Medulla oblongata (tissue), 1 donor: ENCODE measurements around the gene CDADC1.
"Not testable (repeated sequence)": the region's sequence is repeated elsewhere in the genome, so short reads cannot be mapped to it uniquely, and the experiment has no call there.

ENCODE experiments used
- DNase-seq: peaks from one replicate; pipeline ENCODE4 v3.0.0-alpha.2; 2015; ENCODE audit errors: extremely low spot score

Gene CDADC1

DNA sequence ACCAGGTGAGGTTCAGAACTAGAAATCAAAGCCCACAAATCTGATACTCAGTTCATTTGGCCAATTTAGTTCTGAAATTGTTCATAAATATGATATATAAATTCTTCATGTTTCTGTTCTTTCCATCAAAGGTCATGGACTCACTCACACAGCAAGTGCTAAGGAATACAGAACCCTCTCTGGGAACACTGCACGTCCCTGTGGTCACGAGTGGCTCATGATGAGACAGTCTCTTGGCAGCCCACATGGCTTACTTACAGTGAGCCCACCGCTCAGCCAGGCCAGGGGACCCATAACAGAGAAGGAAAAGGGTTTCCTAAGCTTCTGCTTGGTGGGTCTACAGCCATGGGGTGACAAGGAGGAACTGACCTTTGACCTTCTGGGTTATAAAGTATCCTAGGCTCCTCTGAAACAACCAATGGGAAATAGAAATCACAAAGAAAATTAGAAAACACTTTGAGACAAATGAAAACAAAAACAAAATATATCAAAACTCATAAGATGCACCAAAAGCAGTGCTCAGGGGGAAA is 67.4 kb downstream of the CDADC1 start:
- no peak for DNase-seq

DNA sequence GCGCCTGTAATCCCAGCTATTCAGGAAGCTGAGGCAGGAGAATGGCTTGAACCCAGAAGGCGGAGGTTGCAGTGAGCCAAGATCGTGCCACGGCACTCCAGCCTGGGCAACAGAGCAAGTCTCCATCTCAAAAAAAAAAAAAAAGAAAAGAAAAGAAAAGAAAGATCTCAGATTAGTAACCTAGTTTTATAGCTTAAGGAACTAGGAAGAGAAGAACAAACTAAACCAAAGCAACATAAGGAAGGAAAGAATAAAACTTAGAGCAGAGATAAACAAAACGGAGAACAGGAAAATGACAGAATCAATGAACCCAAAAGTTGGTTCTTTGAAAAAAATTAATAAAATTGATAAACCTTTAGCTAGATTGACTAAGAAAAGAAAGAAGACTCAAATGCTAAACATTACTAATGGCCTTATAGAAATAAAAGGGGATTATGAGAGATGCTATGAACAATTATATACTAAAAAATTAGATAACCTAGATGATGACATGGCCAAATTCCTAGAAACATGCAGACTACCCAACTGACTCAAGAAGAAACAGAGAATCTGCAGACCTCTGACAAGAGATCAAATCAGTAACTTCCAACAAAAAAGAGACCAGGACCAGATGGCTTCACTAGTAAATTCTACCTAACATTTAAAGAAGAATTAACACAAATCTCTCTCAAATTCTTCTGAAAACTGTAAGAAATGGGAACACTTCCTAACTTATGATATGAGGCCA is 68.2 kb downstream of the CDADC1 start:
- no peak for DNase-seq

DNA sequence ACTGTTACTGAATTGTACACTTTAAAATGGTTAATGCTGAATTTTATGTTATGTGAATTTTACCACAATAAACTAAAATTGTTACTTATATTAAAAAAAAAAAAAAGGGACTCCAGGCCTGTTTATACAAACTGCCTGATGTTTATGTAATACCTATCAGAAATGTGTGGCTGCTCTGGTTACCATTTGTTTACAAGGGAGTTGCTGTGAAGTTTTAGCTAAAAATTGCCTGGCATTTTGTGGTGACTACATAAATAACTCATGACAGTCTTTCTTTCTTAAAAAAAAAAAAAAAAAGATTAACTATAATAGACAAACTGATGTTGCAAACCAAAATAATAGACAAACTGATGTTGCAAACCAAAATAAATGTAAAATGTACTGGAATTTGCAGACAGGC is 71.8 kb downstream of the CDADC1 start:
- DNase-seq, result no peak

DNA sequence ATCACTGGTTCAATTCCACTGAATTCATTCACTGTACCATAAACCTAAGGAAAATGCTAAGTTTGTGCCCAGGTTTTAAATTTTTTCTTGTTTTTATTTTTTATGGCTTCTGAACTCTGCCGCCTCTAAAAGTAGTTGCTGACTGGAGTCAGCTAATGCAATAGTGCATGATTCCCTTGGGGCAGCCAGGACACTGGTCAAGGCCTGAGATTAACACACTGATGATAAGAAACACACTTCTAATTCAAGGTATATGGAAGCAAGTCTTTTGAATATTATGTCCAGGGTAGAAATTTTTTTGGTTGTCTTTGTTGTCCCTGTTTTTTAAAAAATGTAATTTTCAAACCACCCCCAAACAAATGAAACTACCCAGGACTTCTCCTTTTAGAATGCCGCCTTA is 72.2 kb downstream of the CDADC1 start:
- no peak for DNase-seq

DNA sequence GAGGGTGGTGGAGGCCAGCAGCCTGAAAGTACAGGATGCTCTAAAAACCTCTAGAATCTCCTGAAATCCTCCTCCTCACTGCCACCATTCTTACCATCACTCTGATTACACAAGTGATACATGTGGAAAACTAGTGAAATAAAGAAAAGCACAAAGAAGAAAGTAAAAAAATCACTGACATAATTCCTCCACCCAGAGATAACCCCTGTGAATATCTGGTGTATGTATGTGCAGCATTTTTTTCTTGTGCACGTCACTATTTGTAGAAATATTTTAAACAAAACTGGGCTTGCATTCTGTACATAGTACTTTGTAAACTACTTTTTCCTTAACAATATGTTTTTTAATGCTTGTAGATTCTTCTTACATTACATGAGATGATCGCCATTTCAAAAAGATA is 73.2 kb downstream of the CDADC1 start:
- DNase-seq, result no peak

DNA sequence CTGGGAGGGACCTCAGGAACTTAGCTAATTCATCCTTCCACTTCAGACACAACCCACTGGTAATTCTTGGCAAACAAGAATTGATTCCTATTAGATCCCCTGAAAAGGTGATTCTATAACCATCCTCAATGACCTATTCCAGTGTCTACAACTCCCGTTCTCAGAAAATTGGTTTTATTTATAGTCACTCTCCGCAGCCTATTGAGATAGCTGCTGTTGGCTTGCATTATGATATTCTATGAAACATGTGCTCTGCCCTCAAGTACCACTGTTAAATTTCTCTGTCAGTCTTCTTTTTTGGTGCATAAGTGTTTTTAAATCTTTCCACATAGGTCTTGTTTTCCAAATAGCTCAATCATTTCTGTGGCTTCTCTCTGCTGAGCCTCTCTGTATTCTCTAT is 75.0 kb downstream of the CDADC1 start:
- DNase-seq, result no peak

DNA sequence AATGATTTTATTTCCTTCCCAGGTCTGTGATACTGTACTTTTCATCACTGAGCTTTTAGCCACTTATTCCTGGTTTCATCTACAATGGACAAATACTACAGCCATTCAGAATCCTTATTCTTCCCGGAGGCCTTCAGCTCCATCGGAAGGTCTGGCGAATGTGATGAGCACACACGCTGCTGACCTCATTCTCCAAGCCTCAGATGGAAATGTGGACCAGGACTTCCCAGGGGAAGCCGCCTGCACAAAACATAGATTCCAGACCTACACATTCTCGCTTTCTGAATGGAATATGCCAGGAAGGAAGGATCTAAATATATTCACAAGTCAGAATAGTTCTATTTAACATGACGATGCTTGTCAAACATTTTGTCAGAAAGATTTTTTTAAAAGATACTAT is 75.6 kb downstream of the CDADC1 start:
- no peak for DNase-seq

DNA sequence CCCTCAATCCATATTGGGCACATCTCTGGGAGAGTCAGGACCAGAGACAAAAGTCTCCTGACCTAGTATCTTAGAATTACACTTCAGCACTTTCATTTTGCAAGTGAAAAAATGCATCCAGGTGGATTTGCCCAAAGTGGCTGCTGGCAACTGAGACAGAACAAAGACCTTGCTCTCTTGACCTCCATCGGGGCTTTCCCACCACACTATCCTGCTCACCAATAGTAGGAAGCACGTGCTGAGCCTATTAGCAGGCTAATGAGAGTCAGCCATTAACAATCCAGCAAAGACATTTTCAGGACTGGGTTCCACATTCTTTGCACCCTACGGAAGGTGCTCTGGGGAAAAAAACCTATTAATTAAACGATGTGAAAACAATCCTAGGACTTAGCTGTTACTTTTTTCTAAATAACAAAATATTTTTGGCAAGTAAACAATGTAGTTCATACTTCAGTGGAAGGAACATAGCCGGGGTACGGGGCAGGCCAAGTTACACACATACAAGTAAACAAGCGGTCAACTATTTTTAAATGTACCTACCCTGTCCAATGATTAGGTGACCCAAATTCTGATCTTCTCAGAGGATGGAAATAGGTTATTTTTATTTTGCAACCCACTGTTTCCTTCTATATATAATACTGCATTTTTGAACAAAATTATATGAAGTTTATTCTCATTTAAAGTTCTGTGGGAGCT is 78.6 kb downstream of the CDADC1 start:
- no peak for DNase-seq

DNA sequence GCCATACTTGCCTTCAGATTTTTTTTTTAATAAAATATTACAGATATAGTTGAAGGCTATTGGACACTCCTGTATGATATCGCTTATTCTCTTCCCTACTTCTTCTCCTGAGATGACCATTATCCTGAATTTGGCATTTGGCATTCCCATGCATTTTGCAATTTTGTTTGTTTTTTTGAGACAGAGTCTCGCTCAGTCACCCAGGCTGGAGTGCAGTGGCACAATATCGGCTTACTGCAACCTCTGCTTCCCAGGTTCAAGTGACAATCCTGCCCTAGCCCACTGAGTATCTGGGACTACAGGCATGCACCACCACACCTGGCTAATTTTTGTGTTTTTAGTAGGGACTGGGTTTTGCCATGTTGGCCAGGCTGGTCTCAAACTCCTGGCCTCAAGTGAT is 79.4 kb downstream of the CDADC1 start:
- DNase-seq, result not testable (repeated sequence)

DNA sequence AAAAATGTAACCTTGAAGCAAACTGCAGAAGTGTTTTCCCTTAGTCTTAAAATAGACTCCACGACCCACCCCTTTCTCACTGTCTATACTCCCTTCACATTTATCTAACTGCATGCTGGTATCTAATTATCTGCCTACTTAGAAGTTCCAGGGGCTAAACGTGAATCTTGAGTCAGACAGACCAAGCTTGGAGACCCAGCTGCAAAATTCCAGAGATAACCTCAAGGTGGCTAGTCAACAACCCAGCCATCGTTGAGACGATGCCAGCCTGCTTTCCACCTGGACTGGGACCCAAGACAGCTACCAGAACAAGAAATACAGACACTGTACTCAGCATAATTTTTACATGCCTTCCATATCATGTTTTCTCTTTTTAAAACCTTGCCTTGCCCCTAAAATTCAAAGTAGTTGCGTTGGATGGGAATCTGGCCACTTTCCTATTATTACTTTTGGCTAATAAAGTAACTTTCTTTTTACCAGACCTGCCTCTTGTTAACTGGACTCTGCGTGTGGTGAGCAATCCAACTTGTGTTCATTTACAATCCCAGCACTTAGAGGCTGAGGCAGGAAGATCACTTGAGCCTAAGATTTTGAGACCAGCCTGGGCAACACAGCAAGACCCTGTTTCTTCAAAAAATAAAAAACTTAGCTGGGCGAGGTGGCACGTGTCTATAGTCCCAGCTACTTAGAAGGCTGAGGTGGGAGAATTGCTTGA is 82.3 kb downstream of the CDADC1 start:
- no peak for DNase-seq

DNA sequence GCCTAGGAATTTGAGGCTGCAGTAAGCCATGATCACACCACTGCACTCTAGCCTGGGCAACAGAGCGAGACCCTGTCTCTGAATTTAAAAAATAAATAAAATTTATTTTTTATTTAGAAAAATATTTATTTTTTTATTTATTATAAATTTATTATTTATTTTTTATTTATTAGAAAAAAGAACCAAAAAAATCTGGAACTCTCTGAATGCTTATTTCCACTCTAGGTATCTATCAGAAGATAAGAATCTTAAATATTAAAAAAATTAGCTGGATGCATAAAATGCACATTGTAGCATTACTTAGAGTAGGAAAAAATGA is 82.8 kb downstream of the CDADC1 start:
- no peak for DNase-seq

DNA sequence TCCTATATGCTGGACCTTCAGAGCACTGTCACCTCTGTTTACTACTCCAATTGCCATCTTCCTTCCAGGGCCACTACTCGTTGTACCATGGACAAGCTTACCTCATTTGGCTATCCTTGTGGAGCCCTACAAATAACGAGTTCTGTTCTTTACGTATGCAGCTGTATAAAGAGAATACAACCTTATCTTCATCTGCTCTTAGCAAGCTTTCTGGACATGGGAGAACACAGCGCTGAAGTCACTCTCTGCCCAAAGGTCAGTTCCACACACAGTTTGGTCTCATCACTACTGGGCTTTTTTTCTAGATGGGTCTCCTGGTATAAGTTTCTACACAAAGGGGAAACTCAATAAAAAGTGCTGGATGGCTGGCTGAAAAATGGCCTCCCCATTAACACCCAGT is 88.9 kb downstream of the CDADC1 start:
- DNase-seq, result no peak

DNA sequence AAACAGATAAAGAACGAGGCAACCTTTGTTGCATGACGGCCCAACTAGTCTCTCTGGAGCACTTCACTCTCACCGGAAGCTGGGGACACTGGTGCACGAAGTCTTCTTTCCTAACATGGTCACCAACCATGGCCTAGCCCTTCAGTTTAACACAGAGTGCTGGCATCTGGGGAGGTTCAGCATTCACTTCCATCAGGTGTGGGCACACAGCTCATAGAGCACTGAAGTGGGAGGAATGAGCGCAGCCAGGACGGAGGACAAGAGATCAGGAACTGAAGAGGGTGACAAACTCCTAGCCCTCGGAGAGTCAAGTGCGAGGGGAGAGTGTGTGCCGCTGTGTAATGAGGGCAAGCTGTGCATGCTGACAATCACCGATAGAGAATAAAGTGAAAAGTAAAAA is 92.4 kb downstream of the CDADC1 start:
- no peak for DNase-seq

DNA sequence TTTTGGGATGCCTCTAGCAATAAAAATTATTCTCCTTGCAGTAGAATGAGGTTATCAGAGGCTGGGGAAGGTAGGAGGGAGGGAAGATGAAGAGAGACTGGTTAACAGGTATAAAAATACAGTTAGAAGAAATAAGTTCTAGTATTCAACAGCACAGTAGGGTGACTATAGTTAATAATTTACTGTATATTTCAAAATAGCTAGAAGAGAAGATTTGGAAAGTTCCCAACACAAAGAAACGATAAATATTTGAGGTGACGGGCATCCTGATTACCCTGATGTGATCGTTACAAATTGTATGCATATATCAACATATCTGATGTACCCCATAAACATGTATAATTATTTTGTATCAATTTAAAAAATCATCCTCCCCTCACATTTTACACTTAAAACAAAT is 93.8 kb downstream of the CDADC1 start:
- no peak for DNase-seq

DNA sequence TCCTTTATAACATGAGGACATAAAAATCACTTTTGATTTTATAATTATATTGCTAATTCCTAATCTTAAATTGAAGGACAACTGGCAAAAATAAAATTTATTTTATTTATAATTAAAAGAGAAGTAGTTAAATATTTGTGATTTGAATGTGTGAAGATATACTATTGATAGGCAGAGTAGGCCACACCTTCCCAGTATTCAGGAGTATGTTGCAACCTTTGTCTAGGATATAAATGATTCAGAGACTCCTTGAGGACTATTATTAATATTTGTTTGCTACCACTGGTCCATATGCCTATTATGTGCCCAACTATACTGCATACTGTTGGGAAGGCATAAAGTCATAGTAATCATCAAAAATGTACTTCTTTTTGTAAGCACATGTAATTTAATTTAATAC is 94.2 kb downstream of the CDADC1 start:
- no peak for DNase-seq

DNA sequence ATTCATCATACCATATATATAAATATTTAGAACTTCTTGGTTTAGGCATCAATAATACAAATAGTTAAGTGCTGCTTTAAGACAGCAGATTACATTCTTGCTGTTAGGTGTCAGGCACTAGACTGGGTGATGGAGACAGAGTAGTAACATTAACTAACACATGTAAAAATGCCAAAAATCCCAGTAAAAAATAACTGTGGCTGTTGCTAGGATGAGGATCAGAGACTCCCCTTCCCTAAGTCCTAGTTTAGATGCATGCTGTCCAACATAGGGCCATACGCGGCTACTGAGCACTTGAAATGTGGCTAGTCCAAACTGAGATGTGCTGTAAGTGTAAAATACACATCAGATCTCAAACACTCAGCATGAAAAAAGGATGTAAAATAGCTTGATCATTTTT is 94.7 kb downstream of the CDADC1 start:
- DNase-seq, result no peak
